ENCODE measurements around the gene AKAP12. TPM values are rescaled to one million over a fixed set of nuclear protein-coding genes. Genes with fewer than 3 reads are reported as not detected.
A peak's percentile ranks its signal among the peaks of the same experiment; 100 is the strongest.

Gene AKAP12
- total and polyA plus RNA-seq, 5 donors from 2014 or later = 0.30 TPM; not detected in 4

DNA sequence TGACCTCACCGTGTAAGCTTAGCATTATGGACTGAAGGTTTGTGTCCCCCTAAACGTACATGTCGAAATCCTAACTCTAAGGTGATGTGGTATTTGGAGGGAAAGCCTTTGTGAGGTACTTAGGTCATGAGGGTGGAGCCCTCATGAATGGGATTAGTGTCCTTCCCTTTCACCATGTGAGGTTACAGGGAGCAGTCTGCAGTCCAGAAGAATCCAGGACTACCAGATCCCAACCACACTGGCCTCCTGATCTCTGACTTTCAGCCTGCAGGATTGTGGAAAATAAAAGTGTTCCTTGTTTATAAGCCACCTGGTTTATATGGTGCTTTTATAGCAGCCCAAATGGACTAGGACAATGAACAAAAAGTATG, 78.2 kb downstream of the AKAP12 start:
- H3K9me3 Mint-ChIP-seq = peaks cover 0 to 5% (median 1%) of the 10 kb centered on the region in 7 donors
- H3K36me3 ChIP-seq (ENCODE audit: control insufficient read depth, insufficient read depth, low read length) = no peaks in the 10 kb centered on the region
- no peaks in the 10 kb centered on the region for H3K4me1 Mint-ChIP-seq
- peaks cover 16% of the 10 kb centered on the region for H3K27me3 Mint-ChIP-seq
- H3K27ac Mint-ChIP-seq = no peak overlapping the region
- H3K4me3 ChIP-seq (ENCODE audit: low read depth, low read length) = no peak overlapping the region
- DNase-seq (no peak), ATAC-seq (ENCODE audit: low read depth in 2 of 2) (no peak)
- no peaks in the 10 kb centered on the region for H3K36me3 Mint-ChIP-seq
- H3K4me1 ChIP-seq (ENCODE audit: control insufficient read depth, insufficient read depth, low read length, poor library complexity, severe bottlenecking) = no peaks in the 10 kb centered on the region
- H3K4me3 Mint-ChIP-seq = no peak overlapping the region
- peaks cover 0 to 4% of the 10 kb centered on the region in 2 experiments for H3K9me3 ChIP-seq (ENCODE audit: control insufficient read depth in 2 of 2, low read length in 2 of 2)
- no peaks in the 10 kb centered on the region for H3K27me3 ChIP-seq (ENCODE audit: control insufficient read depth, insufficient read depth, low read length)
- no peak overlapping the region for H3K27ac ChIP-seq (ENCODE audit: insufficient read depth, low read length, poor library complexity, severe bottlenecking)

DNA sequence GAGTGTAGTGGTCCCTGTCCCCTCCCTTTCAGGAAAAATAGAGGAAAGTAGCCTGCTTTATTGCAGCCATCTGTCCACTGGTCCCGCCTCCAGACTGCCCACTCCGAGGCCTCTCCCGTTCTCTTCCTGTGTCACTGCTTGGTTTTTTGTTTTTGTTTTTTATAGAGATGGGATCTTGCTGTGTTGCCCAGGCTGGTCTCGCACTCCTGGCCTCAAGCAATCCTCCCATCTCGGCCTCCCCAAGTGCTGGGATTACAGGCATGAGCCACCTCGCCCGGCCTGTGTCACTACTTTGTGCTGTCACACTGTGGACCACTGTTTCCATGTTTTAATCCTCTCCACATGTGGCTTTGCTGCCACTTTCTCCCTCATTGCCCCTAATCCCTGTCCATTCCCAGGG, 80.4 kb downstream of the AKAP12 start:
- Histone ChIP-seq H3K9me3 (ENCODE audit: control insufficient read depth in 2 of 2, low read length in 2 of 2) (peaks cover 0 to 4% of the 10 kb centered on the region in 2 experiments), H3K4me3 (ENCODE audit: low read depth, low read length) (no peak overlapping the region), H3K4me1 (ENCODE audit: control insufficient read depth, insufficient read depth, low read length, poor library complexity, severe bottlenecking) (peaks cover 8% of the 10 kb centered on the region), H3K36me3 (ENCODE audit: control insufficient read depth, insufficient read depth, low read length) (no peaks in the 10 kb centered on the region), H3K27ac (ENCODE audit: insufficient read depth, low read length, poor library complexity, severe bottlenecking) (no peak overlapping the region), H3K27me3 (ENCODE audit: control insufficient read depth, insufficient read depth, low read length) (peaks cover 6% of the 10 kb centered on the region)
- H3K36me3 Mint-ChIP-seq = no peaks in the 10 kb centered on the region
- no peak overlapping the region for H3K27ac Mint-ChIP-seq
- peaks cover 0 to 5% (median 1%) of the 10 kb centered on the region in 7 donors for H3K9me3 Mint-ChIP-seq
- H3K4me1 Mint-ChIP-seq = peaks cover 0 to 14% (median 10%) of the 10 kb centered on the region in 4 donors
- H3K27me3 Mint-ChIP-seq = peaks cover 26% of the 10 kb centered on the region
- ATAC-seq (ENCODE audit: low read depth in 2 of 2) (no peak), DNase-seq (no peak)
- no peak overlapping the region for H3K4me3 Mint-ChIP-seq

DNA sequence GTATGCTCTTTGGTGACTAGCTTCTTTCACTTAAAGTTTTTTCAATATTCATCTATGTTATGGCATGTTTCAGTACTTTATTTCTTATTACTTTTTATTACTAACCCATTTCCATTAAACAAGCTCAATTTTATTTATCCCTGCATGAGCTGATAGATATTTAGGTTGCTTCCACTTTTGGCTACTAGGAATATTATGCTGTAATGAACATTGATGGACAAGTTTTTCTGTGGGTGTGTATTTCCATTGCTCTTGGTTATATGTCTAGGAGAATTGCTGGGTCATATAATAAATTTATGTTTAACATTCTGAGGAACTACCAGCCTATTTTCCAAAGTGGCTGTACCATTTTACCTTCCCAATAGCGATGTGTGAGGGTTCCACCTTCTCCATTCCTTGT, 81.7 kb downstream of the AKAP12 start:
- no peak overlapping the region for H3K4me3 Mint-ChIP-seq
- DNase-seq (no peak), ATAC-seq (ENCODE audit: low read depth in 2 of 2) (no peak)
- peaks cover 7 to 23% (median 18%) of the 10 kb centered on the region in 4 donors for H3K4me1 Mint-ChIP-seq
- H3K4me1 ChIP-seq (ENCODE audit: control insufficient read depth, insufficient read depth, low read length, poor library complexity, severe bottlenecking) = peaks cover 18% of the 10 kb centered on the region
- H3K9me3 ChIP-seq (ENCODE audit: control insufficient read depth in 2 of 2, low read length in 2 of 2) = no peaks in the 10 kb centered on the region
- H3K27me3 ChIP-seq (ENCODE audit: control insufficient read depth, insufficient read depth, low read length) = peaks cover 13% of the 10 kb centered on the region
- H3K36me3 Mint-ChIP-seq = no peaks in the 10 kb centered on the region
- H3K27ac Mint-ChIP-seq = peak overlapping the region in 1 of 3 donors; percentile 40
- peaks cover 39% of the 10 kb centered on the region for H3K27me3 Mint-ChIP-seq
- H3K9me3 Mint-ChIP-seq = peaks cover 0 to 1% (median 0%) of the 10 kb centered on the region in 7 donors
- no peak overlapping the region for H3K4me3 ChIP-seq (ENCODE audit: low read depth, low read length)
- no peak overlapping the region for H3K27ac ChIP-seq (ENCODE audit: insufficient read depth, low read length, poor library complexity, severe bottlenecking)
- H3K36me3 ChIP-seq (ENCODE audit: control insufficient read depth, insufficient read depth, low read length) = no peaks in the 10 kb centered on the region

DNA sequence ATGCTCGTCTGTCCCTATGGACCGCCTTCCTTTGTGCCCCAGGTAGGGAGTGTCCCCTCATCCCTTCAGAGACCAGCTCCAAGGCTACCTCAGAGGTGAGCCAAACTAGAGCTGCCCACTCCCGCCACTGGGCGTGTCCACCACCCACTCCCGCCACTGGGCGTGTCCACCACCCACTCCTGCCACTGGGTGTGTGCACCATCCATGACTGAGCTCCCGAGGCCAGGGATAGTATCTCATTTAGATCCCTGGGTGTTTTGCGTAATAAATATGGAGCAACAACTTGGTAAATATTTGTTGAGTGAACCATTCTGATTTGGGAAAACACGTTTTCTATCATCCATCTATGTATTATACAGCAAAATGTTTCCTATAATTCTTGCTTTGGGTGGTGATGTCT, 82.8 kb downstream of the AKAP12 start:
- no peak for DNase-seq
- Mint-ChIP-seq H3K4me1 (peaks cover 8 to 23% (median 18%) of the 10 kb centered on the region in 4 donors), H3K27ac (no peak overlapping the region), H3K9me3 (peaks cover 0 to 1% (median 0%) of the 10 kb centered on the region in 7 donors), H3K36me3 (no peaks in the 10 kb centered on the region), H3K27me3 (peaks cover 46% of the 10 kb centered on the region), H3K4me3 (no peak overlapping the region)
- no peaks in the 10 kb centered on the region for H3K36me3 ChIP-seq (ENCODE audit: control insufficient read depth, insufficient read depth, low read length)
- no peaks in the 10 kb centered on the region for H3K9me3 ChIP-seq (ENCODE audit: control insufficient read depth in 2 of 2, low read length in 2 of 2)
- no peak overlapping the region for H3K4me3 ChIP-seq (ENCODE audit: low read depth, low read length)
- no peak overlapping the region for H3K27ac ChIP-seq (ENCODE audit: insufficient read depth, low read length, poor library complexity, severe bottlenecking)
- ATAC-seq (ENCODE audit: low read depth in 2 of 2) = no peak
- peaks cover 18% of the 10 kb centered on the region for H3K4me1 ChIP-seq (ENCODE audit: control insufficient read depth, insufficient read depth, low read length, poor library complexity, severe bottlenecking)
- peaks cover 15% of the 10 kb centered on the region for H3K27me3 ChIP-seq (ENCODE audit: control insufficient read depth, insufficient read depth, low read length)

DNA sequence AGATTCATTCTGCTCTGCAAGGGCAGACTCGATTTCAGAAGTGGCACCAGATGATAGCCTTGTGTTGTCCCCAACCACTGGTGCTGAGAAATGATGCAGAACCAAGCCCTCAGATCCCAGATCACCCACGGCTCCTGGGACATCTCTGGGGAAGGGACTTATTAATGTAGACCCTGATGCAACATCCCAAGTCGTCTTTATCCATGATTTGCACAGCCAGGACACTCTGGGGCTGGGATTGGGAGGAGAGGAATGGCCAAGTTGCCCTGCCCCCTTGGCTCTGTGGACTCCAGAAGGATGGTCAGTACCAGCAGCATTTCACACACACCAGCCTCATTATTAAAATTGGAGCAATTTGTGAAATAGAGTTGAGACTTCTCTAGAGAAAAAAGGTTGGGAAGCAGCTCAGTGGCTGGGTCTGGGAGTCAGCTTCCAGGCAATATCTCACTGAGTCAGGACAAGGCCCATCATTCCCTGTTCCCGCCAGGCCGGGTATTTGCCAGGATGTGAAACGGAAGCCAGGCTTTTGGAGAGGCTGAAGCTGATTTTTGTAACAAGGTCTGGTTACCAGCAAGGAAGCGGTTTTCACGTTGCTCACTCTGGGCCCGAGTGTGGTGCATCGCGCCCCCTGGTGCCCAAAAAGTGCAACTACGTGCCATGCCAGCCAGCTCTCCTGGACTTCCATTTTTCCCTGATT, 84.2 kb downstream of the AKAP12 start:
- no peak overlapping the region for H3K4me3 ChIP-seq (ENCODE audit: low read depth, low read length)
- DNase-seq (peak; percentile 56 to 67 (median 64)), ATAC-seq (ENCODE audit: low read depth in 2 of 2) (peak; percentile 79 to 83)
- H3K9me3 ChIP-seq (ENCODE audit: control insufficient read depth in 2 of 2, low read length in 2 of 2) = no peaks in the 10 kb centered on the region
- H3K27ac ChIP-seq (ENCODE audit: insufficient read depth, low read length, poor library complexity, severe bottlenecking) = no peak overlapping the region
- peaks cover 15% of the 10 kb centered on the region for H3K27me3 ChIP-seq (ENCODE audit: control insufficient read depth, insufficient read depth, low read length)
- H3K36me3 ChIP-seq (ENCODE audit: control insufficient read depth, insufficient read depth, low read length) = no peaks in the 10 kb centered on the region
- Mint-ChIP-seq H3K4me3 (peak overlapping the region in 3 of 4 donors; percentile 1 to 72 (median 2)), H3K4me1 (peaks cover 8 to 23% (median 18%) of the 10 kb centered on the region in 4 donors), H3K9me3 (peaks cover 0 to 1% (median 0%) of the 10 kb centered on the region in 7 donors), H3K27me3 (peaks cover 59% of the 10 kb centered on the region), H3K36me3 (no peaks in the 10 kb centered on the region), H3K27ac (no peak overlapping the region)
- H3K4me1 ChIP-seq (ENCODE audit: control insufficient read depth, insufficient read depth, low read length, poor library complexity, severe bottlenecking) = peaks cover 18% of the 10 kb centered on the region

DNA sequence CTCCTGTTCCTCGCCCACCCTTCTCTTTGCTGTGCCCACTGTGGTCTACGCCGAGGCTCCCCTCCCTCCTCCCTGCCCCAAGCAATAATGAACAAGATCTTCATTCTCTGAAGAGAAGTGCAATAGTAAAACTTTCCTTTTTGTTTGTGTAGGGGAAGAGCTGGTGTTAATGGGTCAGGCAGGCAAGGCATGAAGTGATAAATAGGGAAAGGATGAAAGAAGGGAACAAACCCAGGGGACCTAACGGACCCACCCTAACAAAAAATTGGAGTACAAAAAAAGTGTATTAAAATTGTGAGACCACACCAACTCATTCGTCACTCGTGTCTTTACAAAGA, 84.7 kb downstream of the AKAP12 start:
- peaks cover 64% of the 10 kb centered on the region for H3K27me3 Mint-ChIP-seq

DNA sequence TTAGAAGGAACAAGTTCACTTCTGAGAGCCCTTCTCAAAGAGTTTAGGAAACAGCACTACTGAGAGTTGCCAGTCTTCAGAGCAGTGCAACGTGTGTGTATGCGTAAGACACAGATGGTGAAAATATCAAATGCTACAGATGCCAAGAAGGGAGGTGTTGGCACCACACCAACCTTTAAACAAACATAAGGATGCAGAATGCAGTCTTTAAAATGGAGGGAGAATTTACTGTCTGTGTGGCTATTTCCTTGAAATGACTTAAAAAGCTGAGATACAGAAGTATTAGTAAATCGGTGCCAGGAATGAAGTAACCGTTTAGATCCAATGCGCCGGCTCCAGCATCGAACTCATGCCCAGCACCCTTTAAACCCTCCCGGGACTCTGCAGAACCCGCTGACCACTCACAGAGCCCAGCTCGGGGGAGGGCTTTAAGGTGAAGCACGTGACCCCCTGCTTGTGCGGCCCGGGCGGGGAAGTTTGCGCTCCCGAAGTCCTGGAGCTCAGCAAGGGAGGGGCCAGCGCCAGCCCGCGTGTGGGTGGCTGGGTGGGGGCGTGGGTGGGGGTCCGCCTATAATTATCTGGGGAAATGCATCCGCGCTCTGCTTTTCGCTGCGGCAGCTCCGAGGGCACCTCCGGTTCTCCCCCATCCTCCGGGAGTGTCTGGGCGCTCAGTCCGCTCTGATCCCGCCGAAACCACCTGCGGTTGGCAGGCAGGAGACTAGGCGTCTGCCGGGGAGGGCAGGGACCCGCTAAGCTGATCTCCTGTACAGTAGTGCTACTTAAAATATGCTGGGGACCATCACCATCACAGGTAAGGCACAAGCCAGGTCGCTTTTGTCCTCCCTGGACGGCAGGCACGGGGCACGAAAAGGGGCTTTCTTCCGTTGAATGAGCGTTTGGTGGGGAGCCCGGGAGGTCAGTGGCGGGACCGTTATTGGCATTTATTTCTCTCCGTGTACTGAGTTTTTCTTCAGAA, 85.6 kb downstream of the AKAP12 start:
- peak overlapping the region; percentile 72 to 88 (median 77) for H3K4me3 Mint-ChIP-seq

More for the DNA sequence above, 84.7 kb downstream of the AKAP12 start:
- H3K4me1 ChIP-seq (ENCODE audit: control insufficient read depth, insufficient read depth, low read length, poor library complexity, severe bottlenecking) = peaks cover 18% of the 10 kb centered on the region
- H3K9me3 Mint-ChIP-seq = peaks cover 0 to 1% (median 0%) of the 10 kb centered on the region in 7 donors
- H3K27me3 ChIP-seq (ENCODE audit: control insufficient read depth, insufficient read depth, low read length) = peaks cover 15% of the 10 kb centered on the region
- H3K4me3 Mint-ChIP-seq = peak overlapping the region in 3 of 4 donors; percentile 1 to 72 (median 2)
- H3K4me3 ChIP-seq (ENCODE audit: low read depth, low read length) = no peak overlapping the region
- no peaks in the 10 kb centered on the region for H3K36me3 Mint-ChIP-seq
- DNase-seq = no peak
- H3K27ac ChIP-seq (ENCODE audit: insufficient read depth, low read length, poor library complexity, severe bottlenecking) = no peak overlapping the region
- H3K9me3 ChIP-seq (ENCODE audit: control insufficient read depth in 2 of 2, low read length in 2 of 2) = no peaks in the 10 kb centered on the region
- peaks cover 8 to 23% (median 18%) of the 10 kb centered on the region in 4 donors for H3K4me1 Mint-ChIP-seq
- ATAC-seq (ENCODE audit: low read depth in 2 of 2) = no peak
- H3K27ac Mint-ChIP-seq = no peak overlapping the region
- H3K36me3 ChIP-seq (ENCODE audit: control insufficient read depth, insufficient read depth, low read length) = no peaks in the 10 kb centered on the region

More for the DNA sequence above, 85.6 kb downstream of the AKAP12 start:
- ATAC-seq (ENCODE audit: low read depth in 2 of 2) = peak in 1 of 2 donors; percentile 20
- Mint-ChIP-seq H3K27me3 (peaks cover 63% of the 10 kb centered on the region), H3K27ac (no peak overlapping the region), H3K36me3 (no peaks in the 10 kb centered on the region), H3K4me1 (peaks cover 8 to 23% (median 18%) of the 10 kb centered on the region in 4 donors), H3K9me3 (peaks cover 0 to 1% (median 0%) of the 10 kb centered on the region in 7 donors)
- peak in 2 of 3 donors; percentile 6 to 7 for DNase-seq
- no peaks in the 10 kb centered on the region for H3K9me3 ChIP-seq (ENCODE audit: control insufficient read depth in 2 of 2, low read length in 2 of 2)
- no peaks in the 10 kb centered on the region for H3K36me3 ChIP-seq (ENCODE audit: control insufficient read depth, insufficient read depth, low read length)
- peaks cover 17% of the 10 kb centered on the region for H3K27me3 ChIP-seq (ENCODE audit: control insufficient read depth, insufficient read depth, low read length)
- H3K27ac ChIP-seq (ENCODE audit: insufficient read depth, low read length, poor library complexity, severe bottlenecking) = no peak overlapping the region
- H3K4me3 ChIP-seq (ENCODE audit: low read depth, low read length) = peak overlapping the region; percentile 34
- peaks cover 18% of the 10 kb centered on the region for H3K4me1 ChIP-seq (ENCODE audit: control insufficient read depth, insufficient read depth, low read length, poor library complexity, severe bottlenecking)

Measured in CD4-positive, CD25-positive, alpha-beta regulatory T cell (primary cell).